Nephron progenitor cell (in vitro differentiated cells): ENCODE data around the gene TEAD1.

Source experiments
- DNase-seq: peaks from one replicate; pipeline ENCODE4 v3.0.0; 2021
- H3K27ac Mint-ChIP-seq: 2 replicates; pipeline ENCODE4 v1.8.0; 2021; ENCODE audit warnings: mild to moderate bottlenecking, moderate library complexity, mixed read lengths
- H3K27me3 Mint-ChIP-seq: 2 replicates; pipeline ENCODE4 v1.8.0; 2021; ENCODE audit warnings: mild to moderate bottlenecking, low read depth, mixed read lengths; ENCODE audit not compliant: poor library complexity
- H3K36me3 Mint-ChIP-seq: 2 replicates; pipeline ENCODE4 v1.8.0; 2021; ENCODE audit warnings: low read depth, mixed read lengths
- H3K4me1 Mint-ChIP-seq: 2 replicates; pipeline ENCODE4 v1.8.0; 2021; ENCODE audit warnings: mixed read lengths
- H3K4me3 Mint-ChIP-seq: 2 replicates; pipeline ENCODE4 v1.8.0; 2021; ENCODE audit warnings: mild to moderate bottlenecking, moderate library complexity, mixed read lengths
- H3K9me3 Mint-ChIP-seq: 2 replicates; pipeline ENCODE4 v1.8.0; 2021; ENCODE audit warnings: mild to moderate bottlenecking, moderate library complexity, mixed read lengths
- CTCF ChIP-seq: fragments of 200-600 bp; sonication (generic); IDR thresholded peaks from 2 replicates; pipeline ENCODE4 v1.5.0; 2021; ENCODE audit warnings: antibody characterized with exemption

TEAD1 gene

GRCh38 chr11:12667646-12668045 is 6.6 kb upstream of the TEAD1 start:
- Mint-ChIP-seq H3K9me3 (peaks cover 10% of the 10 kb centered on the region), H3K27me3 (peaks cover 16% of the 10 kb centered on the region), H3K4me3 (no peak overlapping the region), H3K36me3 (no peaks in the 10 kb centered on the region), H3K4me1 (no peaks in the 10 kb centered on the region), H3K27ac (no peak overlapping the region)
- no peak for DNase-seq
- no peak for TF ChIP-seq CTCF

- H3K36me3 Mint-ChIP-seq: no peaks in the 10 kb centered on the region
- peaks cover 16% of the 10 kb centered on the region for H3K27me3 Mint-ChIP-seq
- no peak for TF ChIP-seq CTCF
- H3K4me3 Mint-ChIP-seq: no peak overlapping the region
- no peak for DNase-seq
- peaks cover 10% of the 10 kb centered on the region for H3K9me3 Mint-ChIP-seq
- H3K4me1 Mint-ChIP-seq: no peaks in the 10 kb centered on the region
- no peak overlapping the region for H3K27ac Mint-ChIP-seq
Measured at GRCh38 chr11:12668166-12668565, 6.1 kb upstream of the TEAD1 start.

- Mint-ChIP-seq H3K27ac (no peak overlapping the region), H3K4me1 (no peaks in the 10 kb centered on the region), H3K9me3 (peaks cover 10% of the 10 kb centered on the region), H3K4me3 (no peak overlapping the region), H3K27me3 (peaks cover 4% of the 10 kb centered on the region), H3K36me3 (no peaks in the 10 kb centered on the region)
- no peak for DNase-seq
- TF ChIP-seq CTCF: no peak
Measured at GRCh38 chr11:12669930-12670329, 4.3 kb upstream of the TEAD1 start.

GRCh38 chr11:12671370-12671769 is 2.9 kb upstream of the TEAD1 start:
- peaks cover 7% of the 10 kb centered on the region for H3K4me1 Mint-ChIP-seq
- DNase-seq: no peak
- TF ChIP-seq CTCF: no peak
- no peak overlapping the region for H3K27ac Mint-ChIP-seq
- H3K4me3 Mint-ChIP-seq: no peak overlapping the region
- peaks cover 3% of the 10 kb centered on the region for H3K27me3 Mint-ChIP-seq
- no peaks in the 10 kb centered on the region for H3K36me3 Mint-ChIP-seq
- H3K9me3 Mint-ChIP-seq: peaks cover 5% of the 10 kb centered on the region

DNA sequence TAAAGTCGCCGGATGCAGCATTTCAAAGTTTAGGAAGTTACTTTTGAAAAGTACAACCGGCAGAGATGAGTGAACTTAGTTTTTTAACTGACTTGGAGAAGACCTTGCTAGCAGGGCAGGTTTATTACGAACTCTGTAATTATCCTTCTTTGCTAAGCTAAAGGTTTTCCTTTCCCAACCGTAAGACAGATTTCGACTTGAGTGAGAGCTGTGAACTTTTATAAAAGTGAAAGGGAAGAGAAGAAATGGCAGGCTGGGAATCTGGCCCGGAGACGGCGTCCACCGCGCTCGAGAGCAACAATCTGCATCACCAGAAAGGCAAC is 659 bp upstream of the TEAD1 start:
- Mint-ChIP-seq H3K4me1 (peaks cover 29% of the 10 kb centered on the region), H3K36me3 (no peaks in the 10 kb centered on the region), H3K9me3 (no peaks in the 10 kb centered on the region), H3K4me3 (peak overlapping the region; percentile 84), H3K27me3 (peaks cover 2% of the 10 kb centered on the region), H3K27ac (peak overlapping the region; percentile 64)
- DNase-seq: no peak
- TF ChIP-seq CTCF: no peak

- Mint-ChIP-seq H3K36me3 (no peaks in the 10 kb centered on the region), H3K4me1 (peaks cover 39% of the 10 kb centered on the region), H3K27ac (no peak overlapping the region), H3K27me3 (no peaks in the 10 kb centered on the region), H3K4me3 (no peak overlapping the region), H3K9me3 (no peaks in the 10 kb centered on the region)
- no peak for DNase-seq
- TF ChIP-seq CTCF: no peak
Measured at GRCh38 chr11:12674571-12674935, 332 bp downstream of the TEAD1 start.
